ENCODE data around the gene ORC3. TPM values are rescaled to one million over a fixed set of nuclear protein-coding genes. Genes with fewer than 3 reads are reported as not detected.
"Not testable (repeated sequence)": the region's sequence is repeated elsewhere in the genome, so short reads cannot be mapped to it uniquely, and the experiment has no call there.

Gene ORC3
- total and polyA plus RNA-seq, 4 donors, result 6.8 to 22.4 (median 13.9) TPM

DNA sequence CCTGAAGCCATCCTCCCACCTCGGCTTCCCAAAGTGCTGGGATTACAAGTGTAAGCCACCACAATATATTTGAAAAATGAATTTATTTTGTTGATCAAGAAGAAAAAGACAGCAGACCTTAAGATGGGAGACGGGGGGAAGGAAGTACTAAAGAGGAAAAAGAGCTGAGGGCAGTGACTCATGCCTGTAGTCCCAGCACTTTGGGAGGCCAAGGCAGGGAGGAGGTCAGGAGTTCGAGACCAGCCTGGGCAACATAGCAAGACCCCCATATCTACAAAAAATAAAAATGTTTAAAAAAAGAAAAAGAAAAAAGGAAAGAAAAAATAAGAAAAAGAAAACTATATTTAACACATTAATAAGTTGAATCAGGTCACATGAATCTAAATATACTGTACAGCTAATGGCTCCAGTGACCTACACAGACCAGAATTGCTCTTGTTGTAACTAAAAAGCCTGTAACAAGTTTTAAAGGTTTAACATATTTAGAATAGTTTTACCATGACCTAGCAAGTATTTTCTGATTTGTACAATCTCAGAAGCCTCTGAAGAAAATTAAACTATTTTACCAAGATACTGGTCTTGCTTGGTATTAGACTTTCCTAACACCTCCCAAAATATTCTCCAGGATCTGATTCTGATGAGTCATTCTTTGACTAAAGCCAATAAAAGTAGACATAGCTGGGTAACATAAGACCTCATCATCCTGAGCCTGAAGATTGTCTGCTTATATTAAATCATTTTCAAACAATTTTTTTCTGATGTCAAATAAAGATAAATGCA, 116.4 kb downstream of the ORC3 start:
- ATAC-seq (ENCODE audit: low FRiP score) (no peak), DNase-seq (no peak)
- Histone ChIP-seq H3K27ac (ENCODE audit: low read depth in 1 of 2, low read length in 2 of 2) (no peak overlapping the region), H3K27me3 (ENCODE audit: control insufficient read depth in 1 of 2, insufficient read depth in 2 of 2, low read length in 1 of 2) (no peaks in the 10 kb centered on the region), H3K9me3 (ENCODE audit: control insufficient read depth, low read length) (no peaks in the 10 kb centered on the region), H3K4me3 (ENCODE audit: low read length in 2 of 2) (no peak overlapping the region), H3K4me1 (ENCODE audit: control insufficient read depth in 1 of 2, insufficient read depth in 2 of 2, low read length in 2 of 2) (no peaks in the 10 kb centered on the region), H3K36me3 (ENCODE audit: control insufficient read depth in 1 of 2, insufficient read depth in 2 of 2, low read length in 1 of 2) (no peaks in the 10 kb centered on the region)
- intact Hi-C loops (cut with DNase I), result loop anchor here in 1 of 2 donors (10.0 kb wide), 1 partner anchor 122 kb away; the partner anchor contains the start of gene RARS2
- 64 to 74% methylated on average over 3 of the region's 3 CpGs for WGBS, 2 donors

DNA sequence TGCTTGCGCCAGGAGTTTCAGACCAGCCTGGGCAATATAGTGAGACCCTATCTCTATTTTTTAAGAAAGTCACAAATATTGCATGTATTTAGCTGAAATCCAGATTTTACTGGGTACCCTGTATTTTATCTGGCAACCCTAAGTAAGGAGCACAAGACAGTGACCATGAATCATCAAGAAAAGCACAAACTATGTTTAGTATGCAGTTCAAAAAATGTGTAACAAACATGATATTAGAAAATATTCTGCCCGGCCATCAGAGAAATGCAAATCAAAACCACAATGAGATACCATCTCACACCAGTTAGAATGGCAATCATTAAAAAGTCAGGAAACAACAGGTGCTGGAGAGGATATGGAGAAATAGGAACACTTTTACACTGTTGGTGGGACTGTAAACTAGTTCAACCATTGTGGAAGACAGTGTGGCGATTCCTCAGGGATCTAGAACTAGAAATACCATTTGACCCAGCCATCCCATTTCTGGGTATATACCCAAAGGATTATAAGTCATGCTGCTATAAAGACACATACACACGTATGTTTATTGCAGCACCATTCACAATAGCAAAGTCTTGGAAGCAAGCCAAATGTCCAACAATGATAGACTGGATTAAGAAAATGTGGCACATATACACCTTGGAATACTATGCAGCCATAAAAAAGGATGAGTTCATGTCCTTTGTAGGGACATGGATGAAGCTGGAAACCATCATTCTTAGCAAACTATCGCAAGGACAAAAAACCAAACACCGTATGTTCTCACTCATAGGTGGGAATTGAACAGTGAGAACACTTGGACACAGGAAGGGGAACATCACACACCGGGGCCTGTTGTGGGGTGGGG, 118.9 kb downstream of the ORC3 start:
- not testable (repeated sequence) for ATAC-seq (ENCODE audit: low FRiP score); H3K4me3 ChIP-seq (ENCODE audit: low read length in 2 of 2); H3K27me3 ChIP-seq (ENCODE audit: control insufficient read depth in 1 of 2, insufficient read depth in 2 of 2, low read length in 1 of 2); H3K27ac ChIP-seq (ENCODE audit: low read depth in 1 of 2, low read length in 2 of 2); H3K4me1 ChIP-seq (ENCODE audit: control insufficient read depth in 1 of 2, insufficient read depth in 2 of 2, low read length in 2 of 2); H3K36me3 ChIP-seq (ENCODE audit: control insufficient read depth in 1 of 2, insufficient read depth in 2 of 2, low read length in 1 of 2); DNase-seq; H3K9me3 ChIP-seq (ENCODE audit: control insufficient read depth, low read length)
- WGBS, 2 donors, result 80 to 93% methylated on average over 6 of the region's 7 CpGs
- intact Hi-C loops (cut with DNase I), result loop anchor here in 1 of 2 donors (10.0 kb wide), 1 partner anchor 124 kb away; the partner anchor contains the start of gene RARS2

DNA sequence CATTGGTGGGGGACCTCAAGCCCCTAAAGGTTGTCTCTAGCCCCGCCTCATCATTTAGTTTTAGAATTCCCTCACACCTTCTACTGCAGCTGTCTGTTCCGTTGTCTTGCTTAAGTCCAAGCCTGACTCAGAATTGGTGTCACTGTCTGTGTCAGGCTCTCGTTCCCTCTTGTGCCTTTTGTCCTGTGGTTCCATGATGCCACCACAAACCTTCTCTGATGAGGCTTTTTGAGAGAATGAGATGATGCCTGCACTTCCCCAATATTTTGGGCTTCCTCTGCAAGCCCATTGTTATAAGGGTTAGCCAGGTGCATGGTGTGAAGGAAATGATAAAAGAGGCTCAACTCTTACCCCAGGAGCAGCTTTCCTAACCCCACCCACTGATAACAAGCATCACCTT, 120.2 kb downstream of the ORC3 start:
- ATAC-seq (ENCODE audit: low FRiP score) (no peak), DNase-seq (no peak)
- Histone ChIP-seq H3K36me3 (ENCODE audit: control insufficient read depth in 1 of 2, insufficient read depth in 2 of 2, low read length in 1 of 2) (no peaks in the 10 kb centered on the region), H3K4me3 (ENCODE audit: low read length in 2 of 2) (no peak overlapping the region), H3K27ac (ENCODE audit: low read depth in 1 of 2, low read length in 2 of 2) (no peak overlapping the region), H3K9me3 (ENCODE audit: control insufficient read depth, low read length) (no peaks in the 10 kb centered on the region), H3K4me1 (ENCODE audit: control insufficient read depth in 1 of 2, insufficient read depth in 2 of 2, low read length in 2 of 2) (no peaks in the 10 kb centered on the region), H3K27me3 (ENCODE audit: control insufficient read depth in 1 of 2, insufficient read depth in 2 of 2, low read length in 1 of 2) (no peaks in the 10 kb centered on the region)
- 81 to 85% methylated on average over 3 of the region's 3 CpGs for WGBS, 2 donors
- intact Hi-C loops (cut with DNase I), result no loop called here

DNA sequence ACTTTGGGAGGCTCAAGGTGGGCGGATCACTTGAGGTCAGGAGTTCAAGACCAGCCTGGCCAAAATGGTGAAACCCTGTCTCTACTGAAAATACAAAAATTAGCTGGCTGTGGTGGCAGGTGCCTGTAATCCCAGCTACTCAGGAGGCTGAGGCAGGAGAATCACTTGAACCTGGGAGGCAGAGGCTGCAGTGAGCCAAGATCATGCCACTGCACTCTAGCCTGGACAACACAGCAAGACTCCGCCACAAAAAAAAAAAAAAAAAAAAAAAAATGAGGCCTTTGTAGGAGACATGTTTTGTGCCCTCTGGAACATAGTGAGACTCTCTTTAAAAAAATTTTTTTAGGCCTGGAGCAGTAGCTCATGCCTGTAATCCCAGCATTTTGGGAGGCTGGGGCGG, 122.8 kb downstream of the ORC3 start:
- DNase-seq; H3K27ac ChIP-seq (ENCODE audit: low read depth in 1 of 2, low read length in 2 of 2); H3K4me3 ChIP-seq (ENCODE audit: low read length in 2 of 2); ATAC-seq (ENCODE audit: low FRiP score); H3K36me3 ChIP-seq (ENCODE audit: control insufficient read depth in 1 of 2, insufficient read depth in 2 of 2, low read length in 1 of 2); H3K9me3 ChIP-seq (ENCODE audit: control insufficient read depth, low read length); intact Hi-C loops (cut with DNase I); H3K4me1 ChIP-seq (ENCODE audit: control insufficient read depth in 1 of 2, insufficient read depth in 2 of 2, low read length in 2 of 2); H3K27me3 ChIP-seq (ENCODE audit: control insufficient read depth in 1 of 2, insufficient read depth in 2 of 2, low read length in 1 of 2): not testable (repeated sequence)
- 91 to 95% methylated on average over 2 to 3 of the region's 3 CpGs for WGBS, 2 donors

DNA sequence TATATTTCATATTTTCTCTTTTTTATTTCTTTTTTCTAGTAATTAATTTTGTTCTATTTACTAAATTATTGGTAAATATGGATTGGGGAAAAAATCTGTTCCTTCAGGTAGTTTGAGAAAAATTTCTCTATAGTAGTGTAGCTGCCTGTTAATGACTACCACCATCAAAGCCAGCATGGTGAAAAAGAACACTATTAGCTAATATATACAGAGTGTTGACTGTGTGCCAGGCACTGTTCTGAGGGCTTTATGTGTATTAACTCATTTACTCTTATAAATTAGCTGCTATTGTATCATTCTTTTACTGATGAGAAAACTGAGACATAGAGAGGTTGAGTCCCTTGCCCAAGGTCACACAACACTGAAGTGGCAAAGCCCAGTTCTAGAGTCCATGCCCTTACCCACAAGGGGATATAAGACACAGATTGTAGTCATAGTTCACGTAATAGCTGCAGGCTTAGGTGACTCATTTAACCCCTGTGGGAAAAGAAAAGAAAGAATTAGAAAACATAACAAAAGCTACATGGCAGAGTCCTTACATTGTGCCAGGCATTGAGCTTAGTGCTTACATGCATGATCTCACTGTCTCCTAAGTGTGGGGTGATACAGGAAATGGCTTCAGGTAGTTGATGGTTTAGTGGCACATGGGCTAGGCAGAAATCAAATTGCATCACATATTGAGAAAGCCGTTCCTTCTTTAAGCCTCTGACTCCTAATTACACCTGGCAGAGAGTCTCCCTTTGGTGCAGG, 124.3 kb downstream of the ORC3 start:
- no peaks in the 10 kb centered on the region for H3K4me1 ChIP-seq (ENCODE audit: control insufficient read depth in 1 of 2, insufficient read depth in 2 of 2, low read length in 2 of 2)
- no peak overlapping the region for H3K27ac ChIP-seq (ENCODE audit: low read depth in 1 of 2, low read length in 2 of 2)
- H3K36me3 ChIP-seq (ENCODE audit: control insufficient read depth in 1 of 2, insufficient read depth in 2 of 2, low read length in 1 of 2), result no peaks in the 10 kb centered on the region
- no peak overlapping the region for H3K4me3 ChIP-seq (ENCODE audit: low read length in 2 of 2)
- ATAC-seq (ENCODE audit: low FRiP score), result no peak
- DNase-seq, result no peak
- H3K27me3 ChIP-seq (ENCODE audit: control insufficient read depth in 1 of 2, insufficient read depth in 2 of 2, low read length in 1 of 2), result no peaks in the 10 kb centered on the region
- 74 to 76% methylated on average over 2 of the region's 2 CpGs for WGBS, 2 donors
- H3K9me3 ChIP-seq (ENCODE audit: control insufficient read depth, low read length), result no peaks in the 10 kb centered on the region
- intact Hi-C loops (cut with DNase I), result no loop called here

Other genes starting within 250 kb of the ORC3 start
- 1 to 10 TPM; 4.2 to 5.6 TPM for gene C6orf163, start 245.3 kb upstream of the ORC3 start, total RNA-seq
- under 1 TPM in 1 of 2 donors, not detected in 1; 0.26 TPM for gene C6orf163, start 245.3 kb upstream of the ORC3 start, polyA plus RNA-seq
- gene CFAP206, start 182.2 kb upstream of the ORC3 start, total RNA-seq, result under 1 TPM in 1 of 2 donors, not detected in 1; 0.45 TPM
- under 1 TPM in 1 of 2 donors, not detected in 1; 0.46 TPM for gene CFAP206, start 182.2 kb upstream of the ORC3 start, polyA plus RNA-seq
- 10 to 100 TPM; 15.0 to 20.0 TPM for gene SLC35A1, start 117.2 kb upstream of the ORC3 start, total RNA-seq
- gene SLC35A1, start 117.2 kb upstream of the ORC3 start, polyA plus RNA-seq, result 10 to 100 TPM; 13.3 to 24.1 TPM
- 10 to 100 TPM; 36.1 to 38.2 TPM for gene RARS2, start 148 bp upstream of the ORC3 start, total RNA-seq
- 10 to 100 TPM; 23.5 to 26.3 TPM for gene RARS2, start 148 bp upstream of the ORC3 start, polyA plus RNA-seq
- 10 to 100 TPM; 38.5 to 43.5 TPM for gene AKIRIN2, start 112.1 kb downstream of the ORC3 start, total RNA-seq
- gene AKIRIN2, start 112.1 kb downstream of the ORC3 start, polyA plus RNA-seq, result 10 to 100 TPM; 17.8 to 25.1 TPM

Data from aorta (tissue), 5 donors.